Psoas muscle (tissue), 8 donors: Measurements from ENCODE around the gene CCP110. TPM values are rescaled to one million over a fixed set of nuclear protein-coding genes. Genes with fewer than 3 reads are reported as not detected.
A peak's percentile ranks its signal among the peaks of the same experiment; 100 is the strongest.

ENCODE experiments used
- ATAC-seq, 4 donors: fragments of 200-7000 bp; cut with Tn5 transposase; one replicate each; pipeline ENCODE4 v1.9.1; 2020; ENCODE audit warnings: moderate library complexity in 3 of 4, mild to moderate bottlenecking in 2 of 4
- DNase-seq, 2 donors: peaks; one replicate each; pipeline ENCODE4 v3.0.0-alpha.2; 2020
- H3K27ac ChIP-seq: fragments of 200-600 bp; one replicate; pipeline ENCODE4 v1.8.0; 2022
- H3K27me3 ChIP-seq, 3 donors: fragments of 200-600 bp in 1 of 3; one replicate each; pipeline versions ENCODE4 v1.6.1 to v1.8.0; 2013 to 2022; ENCODE audit warnings: low read length in 2 of 3, mild to moderate bottlenecking in 2 of 3, moderate library complexity in 1 of 3; ENCODE audit not compliant: insufficient read depth in 3 of 3
- H3K36me3 ChIP-seq, 2 donors: fragments of 200-600 bp in 1 of 2; one replicate each; pipeline versions ENCODE4 v1.6.1 to v1.8.0; 2013 to 2022; ENCODE audit warnings: low read depth in 1 of 2, mild to moderate bottlenecking in 1 of 2, moderate library complexity in 1 of 2; ENCODE audit not compliant: insufficient read depth in 1 of 2
- H3K4me1 ChIP-seq: fragments of 200-600 bp; one replicate; pipeline ENCODE4 v1.8.0; 2022
- H3K4me3 ChIP-seq: fragments of 200-600 bp; one replicate; pipeline ENCODE4 v1.8.0; 2022; ENCODE audit warnings: mild to moderate bottlenecking
- H3K9me3 ChIP-seq: fragments of 200-600 bp; one replicate; pipeline ENCODE4 v1.8.0; 2022
- CTCF ChIP-seq: fragments of 200-600 bp; IDR thresholded peaks from one replicate; pipeline ENCODE4 v1.8.0; 2022; ENCODE audit warnings: antibody characterized with exemption
- WGBS, 3 donors: extraction: QIAGEN DNeasy Blood & Tissue Kit; methylation state at CpG; one replicate each; pipeline versions ENCODE4 v1.1.6 to v1.1.7; 2013; 5-methylcytosine and 5-hydroxymethylcytosine counted together
- intact Hi-C, 2 donors: fragments of 100-400 bp; cut with DNase I; formaldehyde crosslinking; loops; one replicate each; pipeline versions ENCODE4 v1.11.0 to v1.14.2; 2022
- polyA plus RNA-seq, 3 donors: library from polyadenylated mRNA; stranded (reverse); fragments of 200-250 nt; gene quantifications; one replicate each; pipeline ENCODE4 v1.2.3, GENCODE V29; 2013
- total RNA-seq, 4 donors: library from RNA; stranded (reverse); fragmentation: NEBNext Ultra II Directional in 2 of 4; extraction: Animal tissue kit (Norgen Biotek cat#: 25700) in 2 of 4; gene quantifications; one replicate each; pipeline versions ENCODE4 v1.2.1 to v1.2.4, GENCODE V29; 2021 to 2023
- donor health status: healthy with polysubstance abuse.
- donor health status: DM: no; HTN: no; CAD: no; lungs with moderate emphysema.
- donor health status: Bipolar disorder and iron deficiency.
- donor health status: healthy.
- donor health status: DM: yes; HTN: yes; CAD: no.
- donor health status: DM: no; HTN: no; CAD: no.
- donor health status: DM: no; HTN: no; CAD: no.
- donor health status: DM: yes; HTN: yes; CAD: no.

The CCP110 gene
- total and polyA plus RNA-seq, 7 donors = 4.4 to 16.1 (median 5.7) TPM

- Histone ChIP-seq H3K27me3 (no peaks in the 10 kb centered on the region), H3K4me3 (no peak overlapping the region), H3K27ac (no peak overlapping the region), H3K4me1 (no peaks in the 10 kb centered on the region), H3K9me3 (no peaks in the 10 kb centered on the region), H3K36me3 (peaks cover 9 to 63% of the 10 kb centered on the region in 2 donors)
- WGBS, 3 donors = 79 to 88% (median 87%) methylated on average over 5 of the region's 5 CpGs
- TF ChIP-seq CTCF = no peak
- intact Hi-C loops = no loop called here
- ATAC-seq = no peak
- no peak for DNase-seq
These were observed 24.7 kb upstream of the CCP110 start for GRCh38 chr16:19499006-19499405.

- WGBS, 3 donors = 73 to 94% (median 80%) methylated on average over 3 of the region's 3 CpGs
- Histone ChIP-seq H3K4me3 (no peak overlapping the region), H3K4me1 (no peaks in the 10 kb centered on the region), H3K36me3 (peaks cover 9 to 68% of the 10 kb centered on the region in 2 donors), H3K27me3 (no peaks in the 10 kb centered on the region), H3K27ac (no peak overlapping the region), H3K9me3 (no peaks in the 10 kb centered on the region)
- intact Hi-C loops = no loop called here
- no peak for ATAC-seq
- no peak for DNase-seq
- TF ChIP-seq CTCF = no peak
These were observed 24.3 kb upstream of the CCP110 start for GRCh38 chr16:19499481-19499880.

GRCh38 chr16:19502395-19503131 is 21.2 kb upstream of the CCP110 start:
- DNase-seq (peak; percentile 54 to 58), ATAC-seq (peak; percentile 39 to 78 (median 60))
- no peaks in the 10 kb centered on the region for H3K27me3 ChIP-seq
- intact Hi-C loops = loop anchor here (2.0 to 5.0 kb wide), 3 partner anchors 335 to 416 kb away; partner anchors contain the start of gene SYT17 (in 1 of the 2)
- H3K27ac ChIP-seq = no peak overlapping the region
- H3K4me1 ChIP-seq = no peaks in the 10 kb centered on the region
- peaks cover 7 to 94% of the 10 kb centered on the region in 2 donors for H3K36me3 ChIP-seq
- WGBS, 3 donors = 95 to 100% (median 96%) methylated on average over 3 of the region's 3 CpGs
- no peak overlapping the region for H3K4me3 ChIP-seq
- TF ChIP-seq CTCF = peak; percentile 71
- H3K9me3 ChIP-seq = no peaks in the 10 kb centered on the region

GRCh38 chr16:19503461-19504075 is 20.2 kb upstream of the CCP110 start:
- DNase-seq = no peak
- no peak for ATAC-seq
- 91 to 94% (median 91%) methylated on average over 5 of the region's 5 CpGs for WGBS, 3 donors
- H3K27me3 ChIP-seq = no peaks in the 10 kb centered on the region
- H3K36me3 ChIP-seq = peaks cover 7 to 96% of the 10 kb centered on the region in 2 donors
- no peak overlapping the region for H3K27ac ChIP-seq
- H3K9me3 ChIP-seq = no peaks in the 10 kb centered on the region
- TF ChIP-seq CTCF = no peak
- no peak overlapping the region for H3K4me3 ChIP-seq
- intact Hi-C loops = loop anchor here (2.0 to 5.0 kb wide), 3 partner anchors 336 to 417 kb away; partner anchors contain the start of gene SYT17 (in 1 of the 2)
- H3K4me1 ChIP-seq = no peaks in the 10 kb centered on the region
